ENCODE results near the gene CSNK1G2.

CSNK1G2 gene

GRCh38 chr19:1990230-1991017 is 49.5 kb downstream of the CSNK1G2 start:
- no peak overlapping the region for H3K27ac ChIP-seq (ENCODE audit: low read depth, low read length, severe bottlenecking)
- peaks cover 55% of the 10 kb centered on the region for H3K36me3 ChIP-seq (ENCODE audit: control insufficient read depth, insufficient read depth, low read length)
- no peaks in the 10 kb centered on the region for H3K4me1 ChIP-seq (ENCODE audit: control insufficient read depth, insufficient read depth, low read length, poor library complexity, severe bottlenecking)
- no peak overlapping the region for H3K4me3 ChIP-seq (ENCODE audit: extremely low read depth, insufficient read depth, low read length, poor library complexity, severe bottlenecking)
- no peaks in the 10 kb centered on the region for H3K9me3 ChIP-seq (ENCODE audit: control insufficient read depth, low read length)
- 96 to 97% methylated on average over 27 to 29 of the region's 34 CpGs for WGBS, 2 experiments (ENCODE audit: insufficient coverage in 2 of 2)

- no peak overlapping the region for H3K4me3 ChIP-seq (ENCODE audit: extremely low read depth, insufficient read depth, low read length, poor library complexity, severe bottlenecking)
- H3K27ac ChIP-seq (ENCODE audit: low read depth, low read length, severe bottlenecking) = no peak overlapping the region
- H3K4me1 ChIP-seq (ENCODE audit: control insufficient read depth, insufficient read depth, low read length, poor library complexity, severe bottlenecking) = no peaks in the 10 kb centered on the region
- WGBS, 2 experiments (ENCODE audit: insufficient coverage in 2 of 2) = 95 to 98% methylated on average over 23 to 25 of the region's 30 CpGs
- no peaks in the 10 kb centered on the region for H3K9me3 ChIP-seq (ENCODE audit: control insufficient read depth, low read length)
- peaks cover 55% of the 10 kb centered on the region for H3K36me3 ChIP-seq (ENCODE audit: control insufficient read depth, insufficient read depth, low read length)
These were observed 50.3 kb downstream of the CSNK1G2 start for GRCh38 chr19:1991018-1991913.

DNA sequence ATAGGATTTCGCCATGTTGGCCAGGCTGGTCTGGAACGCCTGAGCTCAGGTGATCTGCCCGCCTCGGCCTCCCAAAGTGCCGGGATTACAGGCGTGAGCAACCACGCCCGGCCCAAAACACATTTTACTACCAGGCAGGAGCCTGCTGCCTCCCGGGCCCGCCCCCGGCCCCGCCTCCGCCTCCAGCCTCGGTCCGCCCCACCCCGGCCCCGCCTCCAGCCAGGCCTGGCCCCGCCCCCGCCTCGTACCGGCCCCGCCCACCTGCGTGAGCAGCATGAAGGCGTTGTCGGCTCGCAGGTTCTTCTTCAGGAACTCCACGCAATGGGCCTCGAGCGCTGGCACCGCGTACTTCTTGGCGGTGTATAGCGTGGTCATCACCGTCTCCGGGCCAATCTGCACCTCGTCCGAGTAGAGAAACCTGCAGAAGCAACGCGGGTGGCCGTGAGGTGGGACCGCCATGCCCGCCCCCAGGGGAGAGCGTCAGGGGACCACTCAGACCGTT is 51.8 kb downstream of the CSNK1G2 start:
- WGBS, 2 experiments (ENCODE audit: insufficient coverage in 2 of 2) = 94 to 96% methylated on average over 22 to 32 of the region's 44 CpGs

DNA sequence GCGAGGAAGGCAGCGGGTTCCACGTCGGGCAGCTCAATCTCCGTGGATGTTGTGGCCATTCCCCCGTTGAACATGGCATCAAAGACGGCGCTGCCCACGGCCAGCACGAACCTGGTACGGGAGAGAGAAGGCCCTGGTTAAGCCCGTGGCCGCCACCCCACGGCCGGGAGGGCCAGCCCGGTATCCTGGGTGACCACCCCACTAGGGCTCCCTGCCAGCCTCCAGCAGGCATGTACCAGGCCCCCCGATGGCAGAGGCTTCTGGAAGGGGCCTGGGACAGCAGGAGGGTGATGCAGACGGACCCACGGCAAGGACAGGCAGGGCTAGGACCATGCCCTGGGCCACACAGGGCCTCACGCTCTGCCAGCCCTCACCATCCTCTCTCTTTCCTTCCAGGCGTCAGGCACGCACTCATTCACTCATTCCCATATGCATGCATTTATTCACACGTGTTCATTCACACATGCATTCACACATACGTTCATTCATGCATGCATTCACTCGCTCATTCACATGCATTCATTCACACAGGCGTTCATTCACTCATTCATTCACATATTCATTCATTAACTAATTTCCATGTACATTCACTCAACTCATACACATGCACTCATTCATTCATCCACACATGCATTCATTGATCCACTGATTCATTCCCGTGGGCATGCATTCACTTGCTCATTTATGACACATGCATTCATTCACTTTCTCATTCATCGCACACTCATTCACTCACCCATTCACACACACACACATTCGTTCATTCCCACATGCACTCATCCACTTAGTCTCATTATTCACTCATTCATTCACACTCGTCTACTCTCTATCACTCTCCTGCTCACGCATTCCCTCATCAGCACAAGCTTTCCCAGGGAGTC is 56.6 kb downstream of the CSNK1G2 start:
- Histone ChIP-seq H3K27ac (ENCODE audit: low read depth, low read length, severe bottlenecking) (no peak overlapping the region), H3K36me3 (ENCODE audit: control insufficient read depth, insufficient read depth, low read length) (peaks cover 57% of the 10 kb centered on the region), H3K4me1 (ENCODE audit: control insufficient read depth, insufficient read depth, low read length, poor library complexity, severe bottlenecking) (no peaks in the 10 kb centered on the region), H3K9me3 (ENCODE audit: control insufficient read depth, low read length) (no peaks in the 10 kb centered on the region), H3K4me3 (ENCODE audit: extremely low read depth, insufficient read depth, low read length, poor library complexity, severe bottlenecking) (no peak overlapping the region)
- 96 to 98% methylated on average over 30 to 31 of the region's 31 CpGs for WGBS, 2 experiments (ENCODE audit: insufficient coverage in 2 of 2)

More for the DNA sequence above, 51.8 kb downstream of the CSNK1G2 start:
- H3K36me3 ChIP-seq (ENCODE audit: control insufficient read depth, insufficient read depth, low read length) = peaks cover 58% of the 10 kb centered on the region
- no peak overlapping the region for H3K27ac ChIP-seq (ENCODE audit: low read depth, low read length, severe bottlenecking)
- no peak overlapping the region for H3K4me3 ChIP-seq (ENCODE audit: extremely low read depth, insufficient read depth, low read length, poor library complexity, severe bottlenecking)
- H3K9me3 ChIP-seq (ENCODE audit: control insufficient read depth, low read length) = no peaks in the 10 kb centered on the region
- H3K4me1 ChIP-seq (ENCODE audit: control insufficient read depth, insufficient read depth, low read length, poor library complexity, severe bottlenecking) = no peaks in the 10 kb centered on the region

DNA sequence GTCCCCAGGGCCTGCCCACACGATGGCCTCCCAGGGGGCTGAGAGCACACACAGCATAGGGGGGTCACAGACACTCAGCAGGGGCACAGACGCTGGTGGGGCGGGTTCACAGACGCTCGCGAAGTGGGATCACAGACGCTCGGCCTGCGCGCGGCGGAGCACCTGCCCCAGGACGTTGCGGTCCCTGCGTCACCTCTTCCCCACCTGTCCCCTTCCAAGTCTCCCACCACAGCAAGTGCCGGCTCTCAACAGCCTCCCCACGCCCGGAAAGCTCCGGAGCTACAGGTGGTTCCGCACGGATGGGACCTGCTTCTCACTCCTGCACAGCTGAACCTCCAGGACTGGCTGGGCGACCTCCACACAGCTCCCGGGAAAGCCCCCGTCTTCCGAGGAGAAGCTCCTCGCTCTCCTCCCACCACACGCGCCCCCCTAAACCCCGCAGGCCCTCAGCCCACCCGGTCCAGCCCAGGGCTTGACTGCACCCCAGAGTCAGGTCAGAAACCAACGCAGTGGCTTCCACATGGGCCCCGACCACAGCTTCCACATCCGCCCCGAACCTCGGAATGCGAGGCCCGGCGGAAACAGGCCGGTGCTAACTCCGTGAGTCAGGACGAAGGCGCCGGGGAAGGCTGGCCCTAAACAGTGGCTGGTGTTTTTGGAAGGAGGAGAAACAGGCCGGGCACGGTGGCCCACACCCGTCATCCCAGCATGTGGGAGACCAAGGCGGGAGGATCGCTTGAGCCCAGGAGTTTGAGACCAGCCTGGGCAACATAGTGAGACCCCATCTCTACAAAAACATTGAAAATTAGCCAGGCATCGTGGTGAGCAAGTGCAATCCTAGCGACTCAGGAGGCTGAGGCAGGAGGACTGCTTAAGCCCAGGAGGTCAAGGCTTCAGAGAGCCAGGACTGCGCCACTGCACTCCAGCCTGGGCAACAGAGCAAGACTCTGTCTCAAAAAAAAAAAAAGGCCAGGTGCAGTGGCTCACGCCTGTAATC is 58.0 kb downstream of the CSNK1G2 start:
- H3K4me3 ChIP-seq (ENCODE audit: extremely low read depth, insufficient read depth, low read length, poor library complexity, severe bottlenecking) = no peak overlapping the region
- H3K36me3 ChIP-seq (ENCODE audit: control insufficient read depth, insufficient read depth, low read length) = peaks cover 52% of the 10 kb centered on the region
- H3K4me1 ChIP-seq (ENCODE audit: control insufficient read depth, insufficient read depth, low read length, poor library complexity, severe bottlenecking) = no peaks in the 10 kb centered on the region
- H3K9me3 ChIP-seq (ENCODE audit: control insufficient read depth, low read length) = no peaks in the 10 kb centered on the region
- no peak overlapping the region for H3K27ac ChIP-seq (ENCODE audit: low read depth, low read length, severe bottlenecking)
- WGBS, 2 experiments (ENCODE audit: insufficient coverage in 2 of 2) = 94 to 97% methylated on average over 41 to 45 of the region's 52 CpGs

- peaks cover 49% of the 10 kb centered on the region for H3K36me3 ChIP-seq (ENCODE audit: control insufficient read depth, insufficient read depth, low read length)
- no peaks in the 10 kb centered on the region for H3K9me3 ChIP-seq (ENCODE audit: control insufficient read depth, low read length)
These were observed 59.0 kb downstream of the CSNK1G2 start for GRCh38 chr19:1999856-2000515.

DNA sequence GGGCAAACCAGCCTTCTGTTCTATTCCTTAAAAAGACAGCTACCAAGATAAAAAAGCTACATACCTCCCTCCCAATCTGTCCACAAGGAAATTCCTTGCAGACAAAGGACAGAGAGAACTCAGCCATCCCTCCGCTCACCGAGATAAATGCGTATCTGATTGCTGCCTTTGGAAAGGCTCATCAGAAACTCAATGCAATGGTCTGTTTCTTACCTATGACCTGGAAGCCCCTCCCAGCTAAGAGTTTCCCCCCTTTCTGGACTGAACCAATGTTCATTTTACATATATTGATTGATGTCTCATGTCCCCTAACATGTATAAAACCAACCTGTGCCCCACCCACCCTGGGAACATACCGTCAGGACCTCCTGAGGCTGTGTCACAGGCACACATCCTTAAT is 62.9 kb downstream of the CSNK1G2 start:
- no peaks in the 10 kb centered on the region for H3K9me3 ChIP-seq (ENCODE audit: control insufficient read depth, low read length)
- H3K27ac ChIP-seq (ENCODE audit: low read depth, low read length, severe bottlenecking) = no peak overlapping the region
- WGBS, 2 experiments (ENCODE audit: insufficient coverage in 2 of 2) = 94 to 100% methylated on average over 3 of the region's 4 CpGs
- no peak overlapping the region for H3K4me3 ChIP-seq (ENCODE audit: extremely low read depth, insufficient read depth, low read length, poor library complexity, severe bottlenecking)
- H3K36me3 ChIP-seq (ENCODE audit: control insufficient read depth, insufficient read depth, low read length) = peaks cover 28% of the 10 kb centered on the region
- H3K4me1 ChIP-seq (ENCODE audit: control insufficient read depth, insufficient read depth, low read length, poor library complexity, severe bottlenecking) = no peaks in the 10 kb centered on the region

More at GRCh38 chr19:1999856-2000515, 59.0 kb downstream of the CSNK1G2 start:
- Histone ChIP-seq H3K4me1 (ENCODE audit: control insufficient read depth, insufficient read depth, low read length, poor library complexity, severe bottlenecking) (no peaks in the 10 kb centered on the region), H3K4me3 (ENCODE audit: extremely low read depth, insufficient read depth, low read length, poor library complexity, severe bottlenecking) (no peak overlapping the region), H3K27ac (ENCODE audit: low read depth, low read length, severe bottlenecking) (no peak overlapping the region)
- 94 to 98% methylated on average over 12 to 23 of the region's 26 CpGs for whole genome bisulfite sequencing, 2 experiments (ENCODE audit: insufficient coverage in 2 of 2)

- Histone ChIP-seq H3K4me3 (ENCODE audit: extremely low read depth, insufficient read depth, low read length, poor library complexity, severe bottlenecking) (no peak overlapping the region), H3K36me3 (ENCODE audit: control insufficient read depth, insufficient read depth, low read length) (peaks cover 22% of the 10 kb centered on the region), H3K4me1 (ENCODE audit: control insufficient read depth, insufficient read depth, low read length, poor library complexity, severe bottlenecking) (peaks cover 9% of the 10 kb centered on the region), H3K27ac (ENCODE audit: low read depth, low read length, severe bottlenecking) (no peak overlapping the region), H3K9me3 (ENCODE audit: control insufficient read depth, low read length) (no peaks in the 10 kb centered on the region)
- WGBS, 2 experiments (ENCODE audit: insufficient coverage in 2 of 2) = 97 to 98% methylated on average over 18 to 19 of the region's 20 CpGs
These were observed 69.2 kb downstream of the CSNK1G2 start for GRCh38 chr19:2010135-2010668.

DNA sequence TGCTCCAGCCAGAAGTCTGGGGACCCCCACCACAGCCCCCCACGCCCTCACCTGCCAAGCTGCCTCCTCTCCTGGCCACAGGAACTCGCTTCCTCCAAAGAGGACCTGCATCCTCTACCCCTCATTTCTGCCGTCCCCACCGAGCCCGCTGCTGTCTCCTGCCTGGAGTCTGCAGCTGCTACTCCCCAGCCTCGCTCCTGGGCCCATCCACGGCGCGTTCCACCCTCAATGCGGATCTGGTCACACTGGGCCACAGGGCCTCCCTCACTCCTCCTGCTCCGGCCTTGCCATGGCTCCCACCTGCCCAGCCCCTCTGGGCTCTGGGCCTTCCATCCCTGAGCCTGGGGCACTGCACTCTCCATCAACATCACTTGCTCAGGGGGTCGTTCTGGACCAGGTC is 70.2 kb downstream of the CSNK1G2 start:
- Histone ChIP-seq H3K4me1 (ENCODE audit: control insufficient read depth, insufficient read depth, low read length, poor library complexity, severe bottlenecking) (peaks cover 9% of the 10 kb centered on the region), H3K36me3 (ENCODE audit: control insufficient read depth, insufficient read depth, low read length) (peaks cover 22% of the 10 kb centered on the region), H3K27ac (ENCODE audit: low read depth, low read length, severe bottlenecking) (no peak overlapping the region), H3K9me3 (ENCODE audit: control insufficient read depth, low read length) (no peaks in the 10 kb centered on the region), H3K4me3 (ENCODE audit: extremely low read depth, insufficient read depth, low read length, poor library complexity, severe bottlenecking) (no peak overlapping the region)
- WGBS, 2 experiments (ENCODE audit: insufficient coverage in 2 of 2) = 95 to 97% methylated on average over 11 to 12 of the region's 12 CpGs

Measured in mesodermal cell (in vitro differentiated cells).